Measurements from ENCODE around the gene TOM1. TPM values are rescaled to one million over a fixed set of nuclear protein-coding genes. Genes with fewer than 3 reads are reported as not detected.

Gene TOM1
- total RNA-seq, 4 donors from 2014 or later, result 22.3 to 40.3 (median 34.1) TPM

DNA sequence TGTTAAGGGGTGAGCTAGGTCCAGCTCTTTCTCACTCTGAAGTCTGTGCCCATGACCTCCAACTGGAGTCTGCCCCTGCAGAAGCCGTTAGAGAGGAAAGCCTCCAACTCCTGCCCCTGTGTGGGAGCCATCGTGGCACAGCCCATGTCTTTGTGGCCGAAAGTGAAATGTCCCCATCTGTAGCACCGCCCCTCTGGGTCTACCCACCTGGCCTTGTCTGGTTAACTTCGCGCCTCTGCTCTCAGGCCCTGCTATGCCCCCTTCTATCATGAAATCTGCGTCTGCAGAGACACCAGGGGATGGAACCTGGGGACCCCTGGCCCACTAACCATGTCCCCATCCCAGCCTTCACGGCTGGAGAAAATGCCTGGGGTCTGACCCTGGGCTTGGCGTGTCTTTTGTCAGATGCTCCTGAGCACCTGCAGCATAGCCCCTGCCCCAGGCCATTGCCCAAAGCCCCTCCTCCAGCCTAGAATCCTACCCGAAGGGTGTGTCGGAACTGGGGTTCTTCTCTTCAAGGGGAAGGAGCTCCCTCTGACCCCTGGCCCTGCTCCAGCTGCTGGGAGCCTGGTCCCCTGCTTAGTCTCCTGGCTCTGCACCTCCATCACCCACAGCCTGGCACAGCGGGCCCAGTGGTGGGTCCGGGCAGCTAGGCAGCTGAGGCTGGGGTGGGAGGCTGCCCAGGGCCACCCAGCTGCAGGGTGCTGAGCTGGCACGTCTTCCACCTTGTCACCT, 45.4 kb downstream of the TOM1 start:
- 70 to 83% methylated on average over 2 to 6 of the region's 14 CpGs for WGBS, 2 donors (ENCODE audit: low coverage in 1 of 2)
- Histone ChIP-seq H3K4me1 (peaks cover 0 to 9% (median 0%) of the 10 kb centered on the region in 3 donors), H3K27ac (no peak overlapping the region), H3K27me3 (no peaks in the 10 kb centered on the region), H3K9me3 (no peaks in the 10 kb centered on the region), H3K4me3 (no peak overlapping the region), H3K36me3 (peaks cover 0 to 87% of the 10 kb centered on the region in 2 donors)
- TF ChIP-seq POLR2AphosphoS5 (IDR thresholded peaks at IDR 0.05) (no peak), POLR2A (IDR thresholded peaks at IDR 0.05) (no peak), EP300 (IDR thresholded peaks at IDR 0.05) (no peak)
- TF ChIP-seq, protein P1, sequence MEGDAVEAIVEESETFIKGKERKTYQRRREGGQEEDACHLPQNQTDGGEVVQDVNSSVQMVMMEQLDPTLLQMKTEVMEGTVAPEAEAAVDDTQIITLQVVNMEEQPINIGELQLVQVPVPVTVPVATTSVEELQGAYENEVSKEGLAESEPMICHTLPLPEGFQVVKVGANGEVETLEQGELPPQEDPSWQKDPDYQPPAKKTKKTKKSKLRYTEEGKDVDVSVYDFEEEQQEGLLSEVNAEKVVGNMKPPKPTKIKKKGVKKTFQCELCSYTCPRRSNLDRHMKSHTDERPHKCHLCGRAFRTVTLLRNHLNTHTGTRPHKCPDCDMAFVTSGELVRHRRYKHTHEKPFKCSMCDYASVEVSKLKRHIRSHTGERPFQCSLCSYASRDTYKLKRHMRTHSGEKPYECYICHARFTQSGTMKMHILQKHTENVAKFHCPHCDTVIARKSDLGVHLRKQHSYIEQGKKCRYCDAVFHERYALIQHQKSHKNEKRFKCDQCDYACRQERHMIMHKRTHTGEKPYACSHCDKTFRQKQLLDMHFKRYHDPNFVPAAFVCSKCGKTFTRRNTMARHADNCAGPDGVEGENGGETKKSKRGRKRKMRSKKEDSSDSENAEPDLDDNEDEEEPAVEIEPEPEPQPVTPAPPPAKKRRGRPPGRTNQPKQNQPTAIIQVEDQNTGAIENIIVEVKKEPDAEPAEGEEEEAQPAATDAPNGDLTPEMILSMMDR (IDR thresholded peaks at IDR 0.05), result no peak
- no peak for ATAC-seq

DNA sequence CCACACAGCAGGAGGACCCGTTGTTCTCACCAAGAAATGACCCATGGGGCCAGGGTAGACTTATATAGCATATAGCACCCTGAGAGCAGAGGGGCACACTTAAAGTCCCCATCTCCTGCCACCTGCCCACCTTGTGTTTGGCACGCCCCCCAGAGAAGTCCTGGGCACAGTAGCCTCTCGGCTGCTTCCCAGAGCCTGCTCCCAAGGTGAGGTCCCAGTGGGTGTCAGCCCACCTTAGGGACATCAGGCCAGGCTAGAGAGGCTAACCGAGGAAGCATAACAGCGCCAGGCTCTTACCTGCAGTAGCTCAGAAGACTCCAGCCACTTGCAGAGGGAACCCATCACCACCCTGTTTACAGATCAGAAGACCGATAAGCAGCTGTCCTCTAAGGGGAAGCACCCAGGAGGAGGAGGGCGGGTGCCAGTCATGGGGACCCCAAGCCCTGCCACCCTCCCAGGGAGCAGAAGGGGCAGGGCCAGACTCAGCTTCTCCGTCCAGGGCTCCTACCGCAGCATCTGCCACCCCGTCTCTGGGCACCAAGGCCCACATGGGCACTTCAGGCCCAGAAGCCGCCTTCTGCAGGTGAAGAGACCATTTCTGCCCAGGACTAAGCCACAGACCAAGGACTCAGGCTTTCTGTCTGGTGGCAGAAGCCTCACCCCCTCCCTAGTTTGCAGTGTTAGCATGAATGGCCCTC, 46.3 kb downstream of the TOM1 start:
- Histone ChIP-seq H3K4me3 (no peak overlapping the region), H3K27ac (no peak overlapping the region), H3K4me1 (peaks cover 0 to 16% (median 4%) of the 10 kb centered on the region in 3 donors), H3K27me3 (no peaks in the 10 kb centered on the region), H3K9me3 (no peaks in the 10 kb centered on the region), H3K36me3 (peaks cover 0 to 79% of the 10 kb centered on the region in 2 donors)
- TF ChIP-seq EP300 (IDR thresholded peaks at IDR 0.05) (no peak), POLR2A (IDR thresholded peaks at IDR 0.05) (no peak), POLR2AphosphoS5 (IDR thresholded peaks at IDR 0.05) (no peak)
- TF ChIP-seq, protein P1 (IDR thresholded peaks at IDR 0.05), result no peak
- no peak for ATAC-seq
- WGBS, 2 donors (ENCODE audit: low coverage in 1 of 2), result no CpG with 5 or more reads among the region's 11 CpGs

DNA sequence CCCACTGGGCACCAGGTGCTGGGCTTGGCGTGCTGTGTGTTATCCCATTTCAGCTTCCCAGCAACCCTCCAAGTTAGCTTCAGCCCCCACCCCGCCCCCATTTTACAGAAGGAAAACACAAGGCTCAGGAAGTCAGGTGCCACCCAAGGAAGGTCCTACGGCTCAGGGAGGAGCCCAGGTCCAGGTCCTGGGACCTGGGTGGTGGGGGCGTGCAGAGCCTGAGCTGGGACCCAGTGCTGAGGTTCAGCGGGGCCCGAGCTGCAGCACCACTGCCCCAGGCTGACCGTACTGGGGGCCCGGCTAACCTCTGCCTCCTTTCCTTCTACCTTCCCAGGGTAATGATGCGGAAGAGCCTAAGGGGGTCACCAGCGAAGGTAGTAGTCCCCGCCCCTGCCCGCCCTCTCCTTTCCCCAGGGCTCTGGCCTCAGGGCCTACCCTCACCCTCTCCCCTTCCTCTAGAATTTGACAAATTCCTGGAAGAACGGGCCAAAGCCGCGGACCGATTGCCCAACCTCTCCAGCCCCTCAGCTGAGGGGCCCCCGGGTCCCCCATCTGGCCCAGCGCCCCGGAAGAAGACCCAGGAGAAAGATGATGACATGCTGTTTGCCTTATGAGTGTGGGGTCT, 47.0 kb downstream of the TOM1 start:
- WGBS, 2 donors (ENCODE audit: low coverage in 1 of 2), result 80% methylated on average over 2 of the region's 19 CpGs; no CpG with 5 or more reads in 1 of the 2 donors
- H3K9me3 ChIP-seq, result no peaks in the 10 kb centered on the region
- peaks cover 0 to 72% of the 10 kb centered on the region in 2 donors for H3K36me3 ChIP-seq
- no peak overlapping the region for H3K4me3 ChIP-seq
- no peaks in the 10 kb centered on the region for H3K27me3 ChIP-seq
- H3K4me1 ChIP-seq, result peaks cover 0 to 24% (median 4%) of the 10 kb centered on the region in 3 donors
- no peak overlapping the region for H3K27ac ChIP-seq
- TF ChIP-seq POLR2A (IDR thresholded peaks at IDR 0.05), result no peak
- TF ChIP-seq, protein P1 (IDR thresholded peaks at IDR 0.05), result no peak
- no peak for TF ChIP-seq POLR2AphosphoS5 (IDR thresholded peaks at IDR 0.05)
- TF ChIP-seq EP300 (IDR thresholded peaks at IDR 0.05), result no peak
- no peak for ATAC-seq

DNA sequence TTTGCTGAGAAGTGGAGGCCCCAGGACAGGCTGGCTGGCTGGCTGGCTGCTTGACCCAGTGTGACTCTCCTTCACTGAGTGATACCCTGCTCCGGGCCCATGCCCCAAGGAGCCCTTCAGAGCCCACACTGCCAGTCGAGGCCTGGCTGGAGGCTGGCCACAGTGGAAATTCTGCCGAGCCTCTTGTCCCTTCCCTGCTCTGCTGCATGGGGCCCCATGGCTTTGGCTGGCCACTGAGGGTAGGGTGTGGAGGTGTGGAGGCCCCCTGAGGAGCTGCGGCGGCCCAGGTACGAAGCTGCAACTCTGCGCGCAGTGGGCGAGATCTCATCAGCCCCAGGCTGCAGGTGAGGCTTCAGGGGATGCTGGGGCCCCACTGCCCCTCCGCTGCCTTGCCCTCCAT, 47.8 kb downstream of the TOM1 start:
- no CpG with 5 or more reads among the region's 10 CpGs for WGBS, 2 donors (ENCODE audit: low coverage in 1 of 2)
- no peaks in the 10 kb centered on the region for H3K27me3 ChIP-seq
- H3K4me1 ChIP-seq, result peaks cover 0 to 31% (median 4%) of the 10 kb centered on the region in 3 donors
- no peaks in the 10 kb centered on the region for H3K9me3 ChIP-seq
- no peak for ATAC-seq
- peaks cover 0 to 64% of the 10 kb centered on the region in 2 donors for H3K36me3 ChIP-seq
- no peak overlapping the region for H3K4me3 ChIP-seq
- TF ChIP-seq, protein P1 (IDR thresholded peaks at IDR 0.05), result no peak
- TF ChIP-seq POLR2A (IDR thresholded peaks at IDR 0.05) (no peak), POLR2AphosphoS5 (IDR thresholded peaks at IDR 0.05) (no peak), EP300 (IDR thresholded peaks at IDR 0.05) (no peak)
- H3K27ac ChIP-seq, result no peak overlapping the region

Data from gastroesophageal sphincter (tissue), 4 donors.